ENCODE data around the gene PTPN14. TPM values are rescaled to one million over a fixed set of nuclear protein-coding genes. Genes with fewer than 3 reads are reported as not detected.
"Not testable (repeated sequence)": the region's sequence is repeated elsewhere in the genome, so short reads cannot be mapped to it uniquely, and the experiment has no call there.

The PTPN14 gene
- total RNA-seq, 1 experiment from 2014 or later = 76.4 TPM

GRCh38 chr1:214396330-214396729 lies 155.1 kb downstream of the PTPN14 start:
- no peak overlapping the region for H2AK5ac ChIP-seq (ENCODE audit: insufficient read length, low read length)
- no peak overlapping the region for H3K18ac ChIP-seq (ENCODE audit: insufficient read length, low read depth, low read length)
- H2BK20ac ChIP-seq (ENCODE audit: low read depth, low read length, poor library complexity, severe bottlenecking) = no peak overlapping the region
- no peak overlapping the region for H2BK120ac ChIP-seq (ENCODE audit: low read depth, low read length, poor library complexity, severe bottlenecking)
- H2BK5ac ChIP-seq (ENCODE audit: insufficient read length, low read length) = no peak overlapping the region
- H3K14ac ChIP-seq (ENCODE audit: insufficient read depth, low read length) = no peak overlapping the region
- H3K79me1 ChIP-seq (ENCODE audit: insufficient read depth, low read depth, low read length, poor library complexity, severe bottlenecking) = no peaks in the 10 kb centered on the region
- H3K4me3 Mint-ChIP-seq = no peak overlapping the region
- no peak overlapping the region for H3K56ac ChIP-seq (ENCODE audit: insufficient read length, low read depth, low read length)
- no peak overlapping the region for H2BK12ac ChIP-seq (ENCODE audit: insufficient read length, low read depth, low read length)
- peaks cover 20% of the 10 kb centered on the region in 2 experiments for H3K4me1 Mint-ChIP-seq
- H3K9me3 ChIP-seq (ENCODE audit: control insufficient read depth, low read depth, low read length) = no peaks in the 10 kb centered on the region
- H3K79me2 ChIP-seq (ENCODE audit: insufficient read depth, low read length) = no peaks in the 10 kb centered on the region
- H3K27me3 Mint-ChIP-seq (ENCODE audit: low read depth) = no peaks in the 10 kb centered on the region; the same call in 1 of the 2 replicates
- H3K23me2 ChIP-seq (ENCODE audit: insufficient read length, low read depth, low read length, poor library complexity, severe bottlenecking) = no peaks in the 10 kb centered on the region
- WGBS (ENCODE audit: extremely low coverage, insufficient read length, low lambda C conversion rate) = no CpG with 5 or more reads among the region's 3 CpGs
- H3K9me3 Mint-ChIP-seq = no peaks in the 10 kb centered on the region
- no peak overlapping the region for H3K9ac ChIP-seq (ENCODE audit: extremely low read depth, insufficient read length, low read length)
- H2AFZ ChIP-seq (ENCODE audit: low read length) = no peak overlapping the region
- H4K5ac ChIP-seq (ENCODE audit: insufficient read length, low read depth, low read length) = no peak overlapping the region
- no peak overlapping the region for H3K23ac ChIP-seq (ENCODE audit: insufficient read length, low read depth, low read length)
- no peak overlapping the region for H3K4ac ChIP-seq (ENCODE audit: low read depth, low read length)
- H4K91ac ChIP-seq (ENCODE audit: insufficient read length, low read depth, low read length) = no peak overlapping the region
- no peak overlapping the region for H2BK15ac ChIP-seq (ENCODE audit: low read depth, low read length)
- H4K8ac ChIP-seq (replicated peaks; ENCODE audit: insufficient read length, low read depth, low read length) = no peak overlapping the region
- DNase-seq = no peak
- no peak overlapping the region for H3K27ac ChIP-seq (ENCODE audit: insufficient read length, low read depth, low read length)
- peaks cover 3 to 73% (median 49%) of the 10 kb centered on the region in 3 experiments; a peak in 4 of 7 replicates for H3K36me3 Mint-ChIP-seq (ENCODE audit: insufficient read depth in 1 of 3, low read depth in 3 of 3)
- TF ChIP-seq CTCF (conservative IDR thresholded peaks at IDR 0.05) = no peak
- H4K20me1 ChIP-seq (ENCODE audit: control insufficient read depth, insufficient read depth, insufficient read length) = no peaks in the 10 kb centered on the region
- H3K27ac Mint-ChIP-seq = peak overlapping the region in 1 of 3 experiments; percentile 2; a peak in 1 of 7 replicates
- no peak overlapping the region for H3T11ph ChIP-seq (ENCODE audit: low read length)
- H3K27me3 ChIP-seq (ENCODE audit: insufficient read depth, low read length) = no peaks in the 10 kb centered on the region
- no peak overlapping the region for H3K4me2 ChIP-seq (ENCODE audit: insufficient read depth, insufficient read length, low read length)
- H3K4me1 ChIP-seq (ENCODE audit: insufficient read depth, low read length) = peaks cover 5% of the 10 kb centered on the region; the same call in 1 of the 2 replicates

DNA sequence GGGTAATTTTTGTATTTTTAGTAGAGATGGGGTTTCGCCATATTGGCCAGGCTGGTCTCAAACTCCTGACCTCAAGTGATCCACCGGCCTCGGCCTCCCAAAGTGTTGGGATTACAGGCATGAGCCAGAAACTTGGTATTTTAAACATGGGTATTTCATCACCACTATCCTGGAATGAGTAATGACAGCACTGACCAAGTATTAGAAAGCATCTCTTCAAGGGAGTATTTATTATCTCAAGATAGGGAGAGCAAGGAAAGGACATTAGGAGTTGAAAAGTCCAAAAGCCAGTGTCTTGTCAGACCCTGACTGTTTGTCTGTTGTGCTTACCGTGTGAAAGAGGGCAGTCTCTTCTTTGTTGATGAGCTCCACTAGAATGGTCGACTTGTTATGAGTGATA lies 156.8 kb downstream of the PTPN14 start:
- H4K5ac ChIP-seq (ENCODE audit: insufficient read length, low read depth, low read length); H4K20me1 ChIP-seq (ENCODE audit: control insufficient read depth, insufficient read depth, insufficient read length); H3K27me3 ChIP-seq (ENCODE audit: insufficient read depth, low read length); H3K23ac ChIP-seq (ENCODE audit: insufficient read length, low read depth, low read length); H4K91ac ChIP-seq (ENCODE audit: insufficient read length, low read depth, low read length); H3K27ac ChIP-seq (ENCODE audit: insufficient read length, low read depth, low read length); H2BK5ac ChIP-seq (ENCODE audit: insufficient read length, low read length); H3K27ac Mint-ChIP-seq; H3K79me1 ChIP-seq (ENCODE audit: insufficient read depth, low read depth, low read length, poor library complexity, severe bottlenecking); H3K18ac ChIP-seq (ENCODE audit: insufficient read length, low read depth, low read length); H3K56ac ChIP-seq (ENCODE audit: insufficient read length, low read depth, low read length); H3K4me1 ChIP-seq (ENCODE audit: insufficient read depth, low read length); H3K4ac ChIP-seq (ENCODE audit: low read depth, low read length); DNase-seq; H3K79me2 ChIP-seq (ENCODE audit: insufficient read depth, low read length); H3K23me2 ChIP-seq (ENCODE audit: insufficient read length, low read depth, low read length, poor library complexity, severe bottlenecking); H2BK15ac ChIP-seq (ENCODE audit: low read depth, low read length); H3T11ph ChIP-seq (ENCODE audit: low read length); H2BK20ac ChIP-seq (ENCODE audit: low read depth, low read length, poor library complexity, severe bottlenecking); H3K4me2 ChIP-seq (ENCODE audit: insufficient read depth, insufficient read length, low read length); H3K9ac ChIP-seq (ENCODE audit: extremely low read depth, insufficient read length, low read length); H2BK12ac ChIP-seq (ENCODE audit: insufficient read length, low read depth, low read length); H3K9me3 Mint-ChIP-seq; H3K9me3 ChIP-seq (ENCODE audit: control insufficient read depth, low read depth, low read length); H3K27me3 Mint-ChIP-seq (ENCODE audit: low read depth); H2BK120ac ChIP-seq (ENCODE audit: low read depth, low read length, poor library complexity, severe bottlenecking); H4K8ac ChIP-seq (replicated peaks; ENCODE audit: insufficient read length, low read depth, low read length); H3K14ac ChIP-seq (ENCODE audit: insufficient read depth, low read length); H2AK5ac ChIP-seq (ENCODE audit: insufficient read length, low read length); H3K4me3 Mint-ChIP-seq; H2AFZ ChIP-seq (ENCODE audit: low read length): not testable (repeated sequence)
- WGBS (ENCODE audit: extremely low coverage, insufficient read length, low lambda C conversion rate) = no CpG with 5 or more reads among the region's 5 CpGs
- Mint-ChIP-seq H3K4me1 (peaks cover 29 to 30% of the 10 kb centered on the region in 2 experiments), H3K36me3 (ENCODE audit: insufficient read depth in 1 of 3, low read depth in 3 of 3) (peaks cover 3 to 55% (median 41%) of the 10 kb centered on the region in 3 experiments; a peak in 4 of 7 replicates)
